Measurements from ENCODE around the gene CPA2. TPM values are rescaled to one million over a fixed set of nuclear protein-coding genes. Genes with fewer than 3 reads are reported as not detected.
A peak's percentile ranks its signal among the peaks of the same experiment; 100 is the strongest.

The CPA2 gene
- total RNA-seq, 1 donor from 2014 or later, result 0.82 TPM

DNA sequence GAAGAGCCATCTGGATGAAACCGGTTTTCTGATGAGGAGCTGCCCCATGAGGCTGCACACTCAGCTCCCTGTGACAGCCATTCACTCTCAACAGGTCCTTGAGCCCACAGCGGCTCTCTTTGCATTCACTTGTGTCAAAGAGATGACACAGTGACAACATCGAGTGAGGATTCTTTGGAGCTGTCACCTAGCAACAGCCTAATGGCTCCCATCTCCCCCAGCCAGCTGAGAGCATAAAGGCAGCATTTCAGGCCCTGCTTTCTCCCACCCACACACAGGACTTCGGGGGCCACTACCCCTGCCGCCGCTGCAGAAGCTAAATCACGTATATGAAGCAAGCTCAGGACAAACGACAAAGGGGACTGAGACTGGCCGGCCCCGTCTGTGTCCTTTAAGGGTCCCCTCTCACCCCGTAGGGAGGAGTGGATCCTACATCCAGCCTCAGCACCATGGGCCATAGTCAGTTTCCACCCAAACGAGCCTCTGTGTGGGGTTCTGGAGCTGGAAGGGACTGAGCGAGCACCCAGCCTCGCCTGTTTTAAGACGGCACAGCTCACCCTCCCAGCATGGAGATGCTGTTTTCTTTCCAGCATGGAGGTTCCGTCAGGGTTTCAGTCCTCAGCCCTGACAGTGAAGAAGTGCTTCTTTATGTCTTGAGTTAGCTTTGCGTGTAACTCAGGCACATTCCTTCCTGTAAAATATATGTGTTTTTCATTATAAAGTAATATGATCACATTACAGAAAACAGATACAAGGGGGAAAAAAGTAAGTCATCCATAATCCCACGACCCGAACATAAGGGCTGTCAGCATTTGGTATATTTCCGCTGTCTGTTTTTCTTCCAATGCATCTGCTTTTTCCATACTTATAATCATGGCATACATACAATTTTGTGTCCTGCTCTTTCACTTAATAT lies 31.2 kb downstream of the CPA2 start:
- H3K9me3 Mint-ChIP-seq, result peaks cover 26% of the 10 kb centered on the region
- no peaks in the 10 kb centered on the region for H3K36me3 Mint-ChIP-seq
- Histone ChIP-seq H3K9ac (no peak overlapping the region), H3K79me2 (ENCODE audit: low read depth) (no peaks in the 10 kb centered on the region), H3K4me2 (no peak overlapping the region), H3K4me3 (no peak overlapping the region), H4K20me1 (ENCODE audit: low read depth) (no peaks in the 10 kb centered on the region), H3F3A (ENCODE audit: low read depth) (no peaks in the 10 kb centered on the region), H3K36me3 (no peaks in the 10 kb centered on the region), H3K27me3 (no peaks in the 10 kb centered on the region), H3K9me3 (ENCODE audit: low read depth) (no peaks in the 10 kb centered on the region), H3K4me1 (no peaks in the 10 kb centered on the region), H3K27ac (no peak overlapping the region), H2AFZ (replicated peaks) (peak overlapping the region; percentile 20)
- peak overlapping the region; percentile 99 for H3K27ac Mint-ChIP-seq
- H3K27me3 Mint-ChIP-seq (ENCODE audit: insufficient read depth, low read depth), result peaks cover 15% of the 10 kb centered on the region
- peak; percentile 8 for DNase-seq (ENCODE audit: low spot score)
- TF ChIP-seq, protein P1, sequence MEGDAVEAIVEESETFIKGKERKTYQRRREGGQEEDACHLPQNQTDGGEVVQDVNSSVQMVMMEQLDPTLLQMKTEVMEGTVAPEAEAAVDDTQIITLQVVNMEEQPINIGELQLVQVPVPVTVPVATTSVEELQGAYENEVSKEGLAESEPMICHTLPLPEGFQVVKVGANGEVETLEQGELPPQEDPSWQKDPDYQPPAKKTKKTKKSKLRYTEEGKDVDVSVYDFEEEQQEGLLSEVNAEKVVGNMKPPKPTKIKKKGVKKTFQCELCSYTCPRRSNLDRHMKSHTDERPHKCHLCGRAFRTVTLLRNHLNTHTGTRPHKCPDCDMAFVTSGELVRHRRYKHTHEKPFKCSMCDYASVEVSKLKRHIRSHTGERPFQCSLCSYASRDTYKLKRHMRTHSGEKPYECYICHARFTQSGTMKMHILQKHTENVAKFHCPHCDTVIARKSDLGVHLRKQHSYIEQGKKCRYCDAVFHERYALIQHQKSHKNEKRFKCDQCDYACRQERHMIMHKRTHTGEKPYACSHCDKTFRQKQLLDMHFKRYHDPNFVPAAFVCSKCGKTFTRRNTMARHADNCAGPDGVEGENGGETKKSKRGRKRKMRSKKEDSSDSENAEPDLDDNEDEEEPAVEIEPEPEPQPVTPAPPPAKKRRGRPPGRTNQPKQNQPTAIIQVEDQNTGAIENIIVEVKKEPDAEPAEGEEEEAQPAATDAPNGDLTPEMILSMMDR (IDR thresholded peaks at IDR 0.05), result no peak
- TF ChIP-seq EZH2 (IDR thresholded peaks at IDR 0.05), result no peak
- no peak for TF ChIP-seq EZH2phosphoT487 (IDR thresholded peaks at IDR 0.05)
- no peak overlapping the region for H3K4me3 Mint-ChIP-seq
- H3K4me1 Mint-ChIP-seq, result peaks cover 37% of the 10 kb centered on the region

DNA sequence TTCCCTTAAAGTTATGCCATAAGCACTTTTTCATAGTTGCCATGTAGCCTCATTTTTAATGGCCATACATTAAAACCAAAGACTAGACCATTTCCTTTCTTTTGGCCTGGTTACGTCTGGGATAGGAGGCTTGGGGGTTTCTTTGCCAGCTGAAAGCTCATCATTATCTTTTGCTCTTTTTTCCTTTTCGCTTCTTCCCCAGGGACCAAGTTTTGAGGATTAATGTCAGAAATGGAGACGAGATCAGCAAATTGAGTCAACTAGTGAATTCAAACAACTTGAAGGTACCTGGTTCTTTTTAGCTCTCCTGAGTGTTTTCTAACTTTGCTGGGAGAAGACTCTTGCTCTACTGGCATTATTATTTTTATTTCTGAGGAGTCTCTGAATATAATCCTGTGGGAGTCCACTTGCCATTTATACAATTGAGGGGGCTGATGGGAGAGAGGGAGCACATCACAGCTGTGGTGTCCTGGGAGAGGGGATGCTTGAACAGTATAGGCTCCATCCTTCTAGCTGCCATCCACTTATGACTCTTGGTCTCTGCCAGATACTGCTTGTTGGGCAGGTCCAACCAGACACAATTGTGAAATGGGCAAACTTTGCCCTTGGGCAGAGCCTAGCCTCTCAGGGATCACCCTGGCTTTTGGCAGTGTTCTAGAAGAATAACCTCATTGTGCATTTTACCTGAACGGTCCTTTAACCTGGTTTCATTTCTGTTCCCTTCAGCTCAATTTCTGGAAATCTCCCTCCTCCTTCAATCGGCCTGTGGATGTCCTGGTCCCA lies 32.1 kb downstream of the CPA2 start:
- Histone ChIP-seq H3K9ac (no peak overlapping the region), H3K27ac (no peak overlapping the region)
- peak overlapping the region; percentile 74 for H3K27ac Mint-ChIP-seq

DNA sequence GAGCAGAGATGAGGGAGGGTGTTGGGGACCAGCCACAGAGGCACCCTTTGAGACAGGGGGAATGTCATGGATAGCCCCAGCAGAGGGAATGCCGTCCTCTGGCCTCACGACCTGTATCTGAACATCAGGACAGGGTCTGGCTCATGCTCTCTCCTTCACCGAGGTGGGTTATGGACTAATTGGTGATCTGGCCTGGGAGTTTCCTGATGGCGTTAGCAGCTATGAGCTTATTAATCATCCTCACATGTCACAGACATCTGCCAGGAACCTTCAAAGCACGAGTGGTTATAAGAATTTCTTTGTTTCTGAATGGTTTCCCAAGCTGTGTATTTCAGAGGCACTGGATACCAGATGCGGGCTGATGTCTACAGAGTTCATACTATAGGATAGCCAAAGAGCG lies 33.2 kb downstream of the CPA2 start:
- no peak overlapping the region for H3K9ac ChIP-seq
- TF ChIP-seq EZH2phosphoT487 (IDR thresholded peaks at IDR 0.05) (no peak), EZH2 (IDR thresholded peaks at IDR 0.05) (no peak)
- H3K4me3 ChIP-seq, result no peak overlapping the region
- no peaks in the 10 kb centered on the region for H3F3A ChIP-seq (ENCODE audit: low read depth)
- Mint-ChIP-seq H3K9me3 (peaks cover 12% of the 10 kb centered on the region), H3K27ac (no peak overlapping the region), H3K4me1 (peaks cover 34% of the 10 kb centered on the region), H3K36me3 (no peaks in the 10 kb centered on the region), H3K27me3 (ENCODE audit: insufficient read depth, low read depth) (peaks cover 14% of the 10 kb centered on the region), H3K4me3 (no peak overlapping the region)
- H2AFZ ChIP-seq (replicated peaks), result no peak overlapping the region
- no peak overlapping the region for H3K27ac ChIP-seq
- no peak for DNase-seq (ENCODE audit: low spot score)
- H3K79me2 ChIP-seq (ENCODE audit: low read depth), result no peaks in the 10 kb centered on the region
- H3K4me1 ChIP-seq, result no peaks in the 10 kb centered on the region
- no peaks in the 10 kb centered on the region for H3K27me3 ChIP-seq
- no peak overlapping the region for H3K4me2 ChIP-seq
- H3K36me3 ChIP-seq, result no peaks in the 10 kb centered on the region
- no peaks in the 10 kb centered on the region for H3K9me3 ChIP-seq (ENCODE audit: low read depth)
- H4K20me1 ChIP-seq (ENCODE audit: low read depth), result no peaks in the 10 kb centered on the region

More for the DNA sequence above, 32.1 kb downstream of the CPA2 start:
- H2AFZ ChIP-seq (replicated peaks), result peak overlapping the region; percentile 57
- no peaks in the 10 kb centered on the region for H3K4me1 ChIP-seq
- H3F3A ChIP-seq (ENCODE audit: low read depth), result no peaks in the 10 kb centered on the region
- Mint-ChIP-seq H3K9me3 (peaks cover 21% of the 10 kb centered on the region), H3K4me1 (peaks cover 35% of the 10 kb centered on the region), H3K36me3 (no peaks in the 10 kb centered on the region), H3K27me3 (ENCODE audit: insufficient read depth, low read depth) (peaks cover 15% of the 10 kb centered on the region), H3K4me3 (no peak overlapping the region)
- no peak overlapping the region for H3K4me3 ChIP-seq
- no peaks in the 10 kb centered on the region for H3K36me3 ChIP-seq
- H3K27me3 ChIP-seq, result no peaks in the 10 kb centered on the region
- no peaks in the 10 kb centered on the region for H3K79me2 ChIP-seq (ENCODE audit: low read depth)
- TF ChIP-seq EZH2 (IDR thresholded peaks at IDR 0.05) (no peak), EZH2phosphoT487 (IDR thresholded peaks at IDR 0.05) (no peak)
- TF ChIP-seq, protein P1 (IDR thresholded peaks at IDR 0.05), result no peak
- H3K4me2 ChIP-seq, result no peak overlapping the region
- no peaks in the 10 kb centered on the region for H4K20me1 ChIP-seq (ENCODE audit: low read depth)
- DNase-seq (ENCODE audit: low spot score), result no peak
- no peaks in the 10 kb centered on the region for H3K9me3 ChIP-seq (ENCODE audit: low read depth)
